AG04450 (cell line): ENCODE results near the gene KRT38. TPM values are rescaled to one million over a fixed set of nuclear protein-coding genes. Genes with fewer than 3 reads are reported as not detected.

ENCODE experiments used
- CTCF ChIA-PET: fragments of 300-600, 350-600 bp; formaldehyde crosslinking; extraction: SDS; loops from one replicate; lab custom pipeline; 2022; ENCODE audit warnings: antibody characterized with exemption, inconsistent platforms; lab: Charles Lee
- POLR2A ChIA-PET: fragments of 350-600 bp; formaldehyde crosslinking; extraction: SDS; loops from one replicate; lab custom pipeline; 2021; ENCODE audit warnings: antibody characterized with exemption, inconsistent platforms; lab: Yijun Ruan, JAX
- DNase-seq: peaks from one replicate; pipeline ENCODE4 v3.0.0-alpha.2; 2011; ENCODE audit warnings: low read depth, low spot score
- H3K27ac ChIP-seq: one replicate; pipeline ENCODE4 v1.5.1; 2012; ENCODE audit warnings: low read depth, low read length, control low read depth
- H3K27me3 ChIP-seq: one replicate; pipeline ENCODE4 v1.6.0; 2012; ENCODE audit warnings: low read length; ENCODE audit not compliant: control insufficient read depth, insufficient read depth
- H3K4me3 ChIP-seq: 2 replicates; pipeline ENCODE4 v1.5.1; 2011; ENCODE audit warnings: mild to moderate bottlenecking, low read depth, low read length, control low read depth
- H3K9me3 ChIP-seq: 2 replicates; pipeline ENCODE4 v1.5.1; 2012; ENCODE audit warnings: low read length; ENCODE audit not compliant: control insufficient read depth, insufficient read depth
- CTCF ChIP-seq: IDR thresholded peaks from 2 replicates; pipeline ENCODE4 v1.5.1; 2011; ENCODE audit warnings: low read depth, low read length, control low read depth, inconsistent platforms
- polyA minus RNA-seq: library from RNA; depleted of rRNA, polyadenylated mRNA; stranded (reverse); fragments of >200 nt; gene quantifications from 2 replicates; pipeline ENCODE4 v1.2.3, GENCODE V29; 2011; rRNA and poly(A)+ RNA removed
- polyA plus RNA-seq: library from polyadenylated mRNA; depleted of rRNA; stranded (reverse); fragments of >200 nt; gene quantifications from 2 replicates; pipeline ENCODE4 v1.2.3, GENCODE V29; 2011; rRNA removed

Gene KRT38
- polyA plus RNA-seq (0.11 and 0.17 TPM in 2 replicates), polyA minus RNA-seq (not detected in 2 replicates)

GRCh38 chr17:41440531-41441033 lies at the start of gene KRT38:
Gene KRT38, minus strand, starts transcription at chr17:41440983. Its CDS starts 62 bp downstream, at chr17:41440921.
- ChIA-PET POLR2A (no interaction called here), CTCF (no interaction called here)
- H3K27ac ChIP-seq, result no peak within 1 kb of the TSS
- H3K27me3 ChIP-seq, result peaks cover 10% of the 10 kb centered on the region
- DNase-seq, result no peak
- TF ChIP-seq CTCF, result no peak
- H3K9me3 ChIP-seq, result peaks cover 9% of the 10 kb centered on the region; the same call in 1 of the 2 replicates
- no peak within 1 kb of the TSS for H3K4me3 ChIP-seq

GRCh38 chr17:41489531-41489930 lies 48.7 kb upstream of the KRT38 start, which contains the start of gene KRT36:
Gene KRT36, minus strand, starts transcription at chr17:41489910. Its CDS starts 46 bp downstream, at chr17:41489864.
- Histone ChIP-seq H3K9me3 (peaks cover 6% of the 10 kb centered on the region; the same call in 1 of the 2 replicates), H3K4me3 (no peak within 1 kb of the TSS), H3K27me3 (no peaks in the 10 kb centered on the region), H3K27ac (no peak within 1 kb of the TSS)
- no peak for TF ChIP-seq CTCF
- ChIA-PET POLR2A (no interaction called here), CTCF (no interaction called here)
- no peak for DNase-seq

GRCh38 chr17:41486809-41487530 lies 46.2 kb upstream of the KRT38 start:
- ChIA-PET POLR2A (no interaction called here), CTCF (interaction anchor here (0.9 kb wide), 1 partner anchor 161 kb away, joined by 3 read pairs; no protein-coding TSS in a partner anchor)
- Histone ChIP-seq H3K4me3 (no peak overlapping the region), H3K9me3 (peaks cover 6% of the 10 kb centered on the region; the same call in 1 of the 2 replicates), H3K27me3 (no peaks in the 10 kb centered on the region), H3K27ac (no peak overlapping the region)
- TF ChIP-seq CTCF, result no peak
- no peak for DNase-seq

- ChIA-PET POLR2A (no interaction called here), CTCF (no interaction called here)
- peaks cover 6% of the 10 kb centered on the region; the same call in 1 of the 2 replicates for H3K9me3 ChIP-seq
- no peak for DNase-seq
- H3K27me3 ChIP-seq, result no peaks in the 10 kb centered on the region
- H3K4me3 ChIP-seq, result no peak overlapping the region
- TF ChIP-seq CTCF, result no peak
- no peak overlapping the region for H3K27ac ChIP-seq
These were observed 45.5 kb upstream of the KRT38 start for GRCh38 chr17:41486316-41486715.
